HCT116 (cell line): Measurements from ENCODE around the gene RNASEH2A. TPM values are rescaled to one million over a fixed set of nuclear protein-coding genes. Genes with fewer than 3 reads are reported as not detected.

Source experiments
- ATAC-seq: fragments of 200-7000 bp; cut with Tn5 transposase; 2 replicates; pipeline ENCODE4 v1.9.1; 2020; ENCODE audit warnings: mild to moderate bottlenecking, moderate library complexity
- BruUV-seq: library from RNA; stranded (reverse); fragments of 400-500 nt; replicated peaks from 2 replicates; lab custom pipeline; 2021; lab: Mats Ljungman, UMichigan
- CTCF ChIA-PET: fragments of 300-600 bp; sonication (Branson Sonifier 250); formaldehyde crosslinking; loops from one replicate; lab custom pipeline; 2021; ENCODE audit warnings: antibody characterized with exemption; lab: Charles Lee
- POLR2A ChIA-PET: fragments of 300-600, 350-600 bp; sonication (Branson Sonifier 250); formaldehyde crosslinking; loops from one replicate; lab custom pipeline; 2021; ENCODE audit warnings: antibody characterized with exemption; lab: Charles Lee
- RAD21 ChIA-PET, 2 experiments: fragments of 300-600 bp; sonication (Branson Sonifier 250); formaldehyde crosslinking; loops; one replicate each; lab custom pipeline; 2023; ENCODE audit warnings: low total read pairs in 2 of 2; ENCODE audit not compliant: uncharacterized antibody in 2 of 2, unreplicated experiment in 2 of 2, low non-redundant PET in 1 of 2; lab: Charles Lee
- DNase-seq: peaks from one replicate; pipeline ENCODE4 v3.0.0-alpha.2; 2010; ENCODE audit warnings: low read depth, low spot score
- H2AFZ ChIP-seq: fragments of 200-600 bp; shearing (Covaris generic), sonication (generic); 2 replicates; pipeline ENCODE4 v1.6.1; 2017; ENCODE audit warnings: low read depth, mixed run types, mixed read lengths, antibody characterized with exemption, low read length; ENCODE audit not compliant: poor library complexity, severe bottlenecking
- H3K27ac ChIP-seq: 2 replicates; pipeline ENCODE4 v1.5.1; 2012; ENCODE audit warnings: low read depth, low read length
- H3K27me3 ChIP-seq: fragments of 200-600 bp; sonication (generic); 2 replicates; pipeline ENCODE4 v1.6.1; 2016; ENCODE audit warnings: mixed run types, low read length, mixed read lengths; ENCODE audit not compliant: insufficient read depth
- H3K36me3 ChIP-seq, 2 experiments: fragments of 200-500 bp in 1 of 2; fragments of 200-600 bp in 1 of 2; sonication (Bioruptor generic) in 1 of 2; sonication (generic) in 1 of 2; 2 replicates each; pipeline versions ENCODE4 v1.5.1 to v1.6.1; 2014 to 2016; ENCODE audit warnings: low read length in 2 of 2, inconsistent platforms in 1 of 2, mixed read lengths in 1 of 2, mixed run types in 1 of 2; ENCODE audit not compliant: insufficient read depth in 2 of 2, control insufficient read depth in 1 of 2
- H3K4me1 ChIP-seq, 2 experiments: fragments of 200-600 bp in 1 of 2; sonication (generic) in 1 of 2; 2 replicates each; pipeline versions ENCODE4 v1.5.1 to v1.6.1; 2012 to 2017; ENCODE audit warnings: low read length in 2 of 2, inconsistent platforms in 1 of 2, mild to moderate bottlenecking in 1 of 2, mixed read lengths in 1 of 2, mixed run types in 1 of 2, moderate library complexity in 1 of 2; ENCODE audit not compliant: insufficient read depth in 2 of 2, control insufficient read depth in 1 of 2
- H3K4me2 ChIP-seq: fragments of 200-600 bp; sonication (generic); 2 replicates; pipeline ENCODE4 v1.6.1; 2017; ENCODE audit warnings: mixed run types, low read length, mixed read lengths
- H3K4me3 ChIP-seq, 2 experiments: fragments of 200-600 bp in 1 of 2; sonication (generic) in 1 of 2; replicated peaks in 1 of 2; 2 replicates each; pipeline ENCODE4 v1.5.1; 2011 to 2016; ENCODE audit warnings: low read length in 2 of 2, control low read depth in 1 of 2, low read depth in 1 of 2, mild to moderate bottlenecking in 1 of 2, mixed read lengths in 1 of 2, mixed run types in 1 of 2
- H3K79me2 ChIP-seq: fragments of 200-600 bp; sonication (generic); 2 replicates; pipeline ENCODE4 v1.6.1; 2017; ENCODE audit warnings: mild to moderate bottlenecking, mixed run types, low read length, moderate library complexity, mixed read lengths; ENCODE audit not compliant: insufficient read depth
- H3K9ac ChIP-seq: fragments of 200-600 bp; sonication (generic); 2 replicates; pipeline ENCODE4 v1.6.1; 2016; ENCODE audit warnings: low read length, mixed read lengths
- H3K9me2 ChIP-seq: fragments of 200-600 bp; sonication (generic), shearing (Covaris generic); 2 replicates; pipeline ENCODE4 v1.6.1; 2017; ENCODE audit warnings: mixed run types, mild to moderate bottlenecking, moderate library complexity; ENCODE audit not compliant: insufficient read depth
- H3K9me3 ChIP-seq, 2 experiments: fragments of 200-500 bp in 1 of 2; fragments of 200-600 bp in 1 of 2; sonication (Bioruptor generic) in 1 of 2; sonication (generic) in 1 of 2; 2 replicates each; pipeline ENCODE4 v1.6.1; 2014 to 2017; ENCODE audit warnings: low read length in 2 of 2, mixed read lengths in 2 of 2, inconsistent platforms in 1 of 2, low read depth in 1 of 2, mild to moderate bottlenecking in 1 of 2, mixed run types in 1 of 2, moderate library complexity in 1 of 2; ENCODE audit not compliant: control insufficient read depth in 1 of 2, insufficient read depth in 1 of 2
- H4K20me1 ChIP-seq: fragments of 200-600 bp; sonication (generic), shearing (Covaris generic); 2 replicates; pipeline ENCODE4 v1.6.1; 2017; ENCODE audit warnings: mixed run types, mild to moderate bottlenecking, moderate library complexity; ENCODE audit not compliant: insufficient read depth
- EZH2 ChIP-seq: fragments of 200-600 bp; sonication (generic); IDR thresholded peaks from 2 replicates; pipeline ENCODE4 v1.6.1; 2017; ENCODE audit warnings: antibody characterized with exemption, mixed run types
- JUND ChIP-seq: IDR thresholded peaks from 2 replicates; pipeline ENCODE4 v1.6.1; 2012
- RAD21 ChIP-seq: IDR thresholded peaks from 2 replicates; pipeline ENCODE4 v1.6.1; 2012; ENCODE audit warnings: low read depth, mild to moderate bottlenecking
- SP1 ChIP-seq: IDR thresholded peaks from 2 replicates; pipeline ENCODE4 v1.6.1; 2012; ENCODE audit warnings: low read depth
- SRF ChIP-seq: IDR thresholded peaks from 2 replicates; pipeline ENCODE4 v1.6.1; 2012; ENCODE audit warnings: low read depth
- ZNF274 ChIP-seq: fragments of 200-500 bp; sonication (Bioruptor generic); IDR thresholded peaks from 2 replicates; pipeline ENCODE4 v1.6.1; 2014; ENCODE audit warnings: mild to moderate bottlenecking, low read depth, low read length, inconsistent platforms
- intact Hi-C: fragments of 100-400 bp; cut with micrococcal nuclease; formaldehyde crosslinking; loops from 2 replicates; pipeline ENCODE4 v1.10.0; 2022
- total RNA-seq: library from RNA; stranded (reverse); gene quantifications from one replicate; pipeline ENCODE4 v1.2.1, GENCODE V29; 2021; ENCODE audit not compliant: unreplicated experiment
- TF ChIP-seq, protein P1 (sequence below): IDR thresholded peaks from 2 replicates; pipeline ENCODE4 v1.6.1; 2012; ENCODE audit warnings: low read depth
- TF ChIP-seq, protein P2 (sequence below): IDR thresholded peaks from 2 replicates; pipeline ENCODE4 v1.6.1; 2012

The RNASEH2A gene
- total RNA-seq, 1 experiment from 2014 or later, result 54.5 TPM

DNA sequence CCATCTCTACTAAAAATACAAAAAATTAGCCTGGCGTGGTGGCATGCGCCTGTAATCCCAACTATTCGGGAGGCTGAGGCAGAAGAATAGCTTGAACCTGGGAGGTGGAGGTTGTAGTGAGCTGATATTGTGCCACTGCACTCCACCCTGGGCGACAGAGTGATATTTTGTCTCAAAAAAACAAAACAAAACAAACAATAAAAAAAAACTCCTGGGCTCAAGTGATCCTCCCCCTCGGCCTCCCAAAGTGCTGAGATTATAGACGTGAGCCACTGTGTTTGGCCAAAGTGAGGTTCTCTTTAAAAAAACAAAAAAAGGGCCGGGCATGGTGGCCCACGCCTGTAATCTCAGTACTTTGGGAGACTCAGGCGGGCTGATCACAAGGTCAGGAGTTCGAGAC lies 18.9 kb upstream of the RNASEH2A start:
- Histone ChIP-seq H2AFZ (no peak overlapping the region), H4K20me1 (no peaks in the 10 kb centered on the region), H3K4me3 (no peak overlapping the region), H3K79me2 (peaks cover 11% of the 10 kb centered on the region), H3K27me3 (no peaks in the 10 kb centered on the region), H3K27ac (peak overlapping the region; percentile 89), H3K9me2 (no peaks in the 10 kb centered on the region), H3K36me3 (no peaks in the 10 kb centered on the region)
- DNase-seq (no peak), ATAC-seq (no peak)
- no TSS peak for BruUV-seq
- intact Hi-C loops, result no loop called here
- RAD21 ChIA-PET, result no interaction called here
- POLR2A ChIA-PET, result interaction anchor here (0.6 to 1.2 kb wide), 3 partner anchors 8 to 1543 kb away, joined by 3 read pairs; no protein-coding TSS in a partner anchor
- CTCF ChIA-PET, result interaction anchor here (1.4 to 7.4 kb wide), 3 partner anchors 9 to 22 kb away, joined by 3 to 88 read pairs (median 9); partner anchors contain the start of gene HOOK2
- TF ChIP-seq ZNF274, result no peak
- no peak for TF ChIP-seq JUND
- TF ChIP-seq, protein P1, sequence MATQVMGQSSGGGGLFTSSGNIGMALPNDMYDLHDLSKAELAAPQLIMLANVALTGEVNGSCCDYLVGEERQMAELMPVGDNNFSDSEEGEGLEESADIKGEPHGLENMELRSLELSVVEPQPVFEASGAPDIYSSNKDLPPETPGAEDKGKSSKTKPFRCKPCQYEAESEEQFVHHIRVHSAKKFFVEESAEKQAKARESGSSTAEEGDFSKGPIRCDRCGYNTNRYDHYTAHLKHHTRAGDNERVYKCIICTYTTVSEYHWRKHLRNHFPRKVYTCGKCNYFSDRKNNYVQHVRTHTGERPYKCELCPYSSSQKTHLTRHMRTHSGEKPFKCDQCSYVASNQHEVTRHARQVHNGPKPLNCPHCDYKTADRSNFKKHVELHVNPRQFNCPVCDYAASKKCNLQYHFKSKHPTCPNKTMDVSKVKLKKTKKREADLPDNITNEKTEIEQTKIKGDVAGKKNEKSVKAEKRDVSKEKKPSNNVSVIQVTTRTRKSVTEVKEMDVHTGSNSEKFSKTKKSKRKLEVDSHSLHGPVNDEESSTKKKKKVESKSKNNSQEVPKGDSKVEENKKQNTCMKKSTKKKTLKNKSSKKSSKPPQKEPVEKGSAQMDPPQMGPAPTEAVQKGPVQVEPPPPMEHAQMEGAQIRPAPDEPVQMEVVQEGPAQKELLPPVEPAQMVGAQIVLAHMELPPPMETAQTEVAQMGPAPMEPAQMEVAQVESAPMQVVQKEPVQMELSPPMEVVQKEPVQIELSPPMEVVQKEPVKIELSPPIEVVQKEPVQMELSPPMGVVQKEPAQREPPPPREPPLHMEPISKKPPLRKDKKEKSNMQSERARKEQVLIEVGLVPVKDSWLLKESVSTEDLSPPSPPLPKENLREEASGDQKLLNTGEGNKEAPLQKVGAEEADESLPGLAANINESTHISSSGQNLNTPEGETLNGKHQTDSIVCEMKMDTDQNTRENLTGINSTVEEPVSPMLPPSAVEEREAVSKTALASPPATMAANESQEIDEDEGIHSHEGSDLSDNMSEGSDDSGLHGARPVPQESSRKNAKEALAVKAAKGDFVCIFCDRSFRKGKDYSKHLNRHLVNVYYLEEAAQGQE, result no peak
- TF ChIP-seq RAD21, result no peak
- no peak for TF ChIP-seq SP1
- TF ChIP-seq EZH2, result no peak
- no peak for TF ChIP-seq SRF
- TF ChIP-seq, protein P2, sequence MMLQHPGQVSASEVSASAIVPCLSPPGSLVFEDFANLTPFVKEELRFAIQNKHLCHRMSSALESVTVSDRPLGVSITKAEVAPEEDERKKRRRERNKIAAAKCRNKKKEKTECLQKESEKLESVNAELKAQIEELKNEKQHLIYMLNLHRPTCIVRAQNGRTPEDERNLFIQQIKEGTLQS, result no peak
- TF ChIP-seq, all 23 proteins: peak for 0
- no peak overlapping the region for H3K4me2 ChIP-seq
- H3K9ac ChIP-seq, result no peak overlapping the region
- H3K9me3 ChIP-seq, result no peaks in the 10 kb centered on the region
- H3K4me1 ChIP-seq, result peaks cover 72 to 94% of the 10 kb centered on the region in 2 experiments
